Posterior vena cava (tissue), 2 donors: ENCODE results near the gene ERVH48-1. TPM values are rescaled to one million over a fixed set of nuclear protein-coding genes. Genes with fewer than 3 reads are reported as not detected.

Experiments
- microRNA-seq, 2 donors: library from miRNA; unstranded; fragments of <30 nt; microRNA quantifications; one replicate each; pipeline ENCODE4 v1.2.0, GENCODE V29; 2020 to 2021; ENCODE audit warnings: borderline microRNAs expressed in 2 of 2
- total RNA-seq, 2 donors: library from RNA; stranded (reverse); fragmentation: NEBNext Ultra II Directional; extraction: Animal tissue kit (Norgen Biotek cat#: 25700); gene quantifications; one replicate each; pipeline ENCODE4 v1.2.1, GENCODE V29; 2021
- donor health status: DM: yes; HTN: yes; CAD: no.
- donor health status: DM: yes; HTN: yes; CAD: no.

Gene ERVH48-1
- total RNA-seq, 2 donors from 2014 or later = not detected

Small RNA genes within 50 kb of the gene (microRNA-seq; reads per million reads assigned to microRNA genes)
- gene MIR5692B = 0 reads per million in 2 donors

Other genes with a start within 250 kb of the ERVH48-1 start
- gene WDR4, start 46.1 kb downstream of the ERVH48-1 start, total RNA-seq = 10 to 100 TPM; 12.1 to 13.4 TPM
- gene NDUFV3, start 32.3 kb downstream of the ERVH48-1 start, total RNA-seq = 10 to 100 TPM; 26.1 to 39.0 TPM
- 10 to 100 TPM; 22.5 to 22.7 TPM for gene PKNOX1, start 48.9 kb upstream of the ERVH48-1 start, total RNA-seq
- gene CBS, start 150.2 kb upstream of the ERVH48-1 start, total RNA-seq = 1 to 10 TPM; 2.7 to 8.7 TPM
- 10 to 100 TPM; 18.8 to 24.7 TPM for gene U2AF1, start 181.9 kb upstream of the ERVH48-1 start, total RNA-seq
- gene CRYAA, start 243.4 kb upstream of the ERVH48-1 start, total RNA-seq = not detected